HG02938 (cell line): ENCODE data around the gene MS4A18.
"Not testable (repeated sequence)": the region's sequence is repeated elsewhere in the genome, so short reads cannot be mapped to it uniquely, and the experiment has no call there.

ENCODE experiments used
- ATAC-seq: cut with Tn5 transposase; IDR thresholded peaks from one replicate; pipeline ENCODE4 v1.9.1; 2021; ENCODE audit warnings: mild to moderate bottlenecking, moderate library complexity; ENCODE audit not compliant: unreplicated experiment

The MS4A18 gene

GRCh38 chr11:60734279-60734678, 9.8 kb downstream of the MS4A18 start:
- no peak for ATAC-seq

- ATAC-seq, result no peak
Observed at GRCh38 chr11:60739114-60739513, 14.6 kb downstream of the MS4A18 start.

GRCh38 chr11:60740573-60740972, 16.1 kb downstream of the MS4A18 start:
- no peak for ATAC-seq

- ATAC-seq, result no peak
Observed at GRCh38 chr11:60741421-60741820, 16.9 kb downstream of the MS4A18 start.

GRCh38 chr11:60743058-60743457, 18.5 kb downstream of the MS4A18 start:
- no peak for ATAC-seq

- no peak for ATAC-seq
Observed at GRCh38 chr11:60744114-60744513, 19.6 kb downstream of the MS4A18 start.

- no peak for ATAC-seq
Observed at GRCh38 chr11:60747359-60747873, 22.9 kb downstream of the MS4A18 start.

- no peak for ATAC-seq
Observed at GRCh38 chr11:60748225-60748624, 23.7 kb downstream of the MS4A18 start.

GRCh38 chr11:60748821-60749220, 24.3 kb downstream of the MS4A18 start:
- no peak for ATAC-seq

GRCh38 chr11:60750911-60751310, 26.4 kb downstream of the MS4A18 start:
- no peak for ATAC-seq

GRCh38 chr11:60753309-60753708, 28.8 kb downstream of the MS4A18 start:
- no peak for ATAC-seq

- ATAC-seq, result no peak
Observed at GRCh38 chr11:60754887-60755286, 30.4 kb downstream of the MS4A18 start.

- ATAC-seq, result no peak
Observed at GRCh38 chr11:60756307-60757032, 31.9 kb downstream of the MS4A18 start, which contains the start of gene MS4A15. Gene MS4A15 (plus strand): TSS chr11:60756867. CDS start chr11:60763734, 6,867 bp downstream.

- ATAC-seq, result no peak
Observed at GRCh38 chr11:60757231-60757800, 32.8 kb downstream of the MS4A18 start.

- ATAC-seq, result not testable (repeated sequence)
Observed at GRCh38 chr11:60758671-60759070, 34.2 kb downstream of the MS4A18 start.

- ATAC-seq, result not testable (repeated sequence)
Observed at GRCh38 chr11:60759438-60760225, 35.1 kb downstream of the MS4A18 start.

GRCh38 chr11:60761436-60762190, 37.1 kb downstream of the MS4A18 start:
- peak; percentile 37 for ATAC-seq

GRCh38 chr11:60762851-60763691, 38.6 kb downstream of the MS4A18 start:
- peak; percentile 63 for ATAC-seq

GRCh38 chr11:60763692-60764369, 39.3 kb downstream of the MS4A18 start:
- ATAC-seq, result no peak
